T-cell (primary cell): ENCODE results near the gene SYT11. TPM values are rescaled to one million over a fixed set of nuclear protein-coding genes. Genes with fewer than 3 reads are reported as not detected.

ENCODE experiments used
- ATAC-seq, 4 experiments: fragments of 200-7000 bp in 3 of 4; fragments of 150-1000 bp in 1 of 4; cut with Tn5 transposase; replicated peaks in 1 of 4; 1 replicate in 3 of 4; 2 replicates in 1 of 4; pipeline ENCODE4 v1.10.0; 2021; ENCODE audit warnings: moderate library complexity in 3 of 4, mild to moderate bottlenecking in 2 of 4, moderate number of reproducible peaks in 1 of 4
- CTCF ChIA-PET, 2 donors: fragments of 300-600 bp; sonication (Branson Sonifier 250); formaldehyde crosslinking; loops; one replicate each; lab custom pipeline; 2022; ENCODE audit warnings: antibody characterized with exemption in 2 of 2; lab: Charles Lee
- POLR2A ChIA-PET, 2 donors: fragments of 300-600 bp; sonication (Branson Sonifier 250); formaldehyde crosslinking; loops; one replicate each; lab custom pipeline; 2022; ENCODE audit warnings: antibody characterized with exemption in 2 of 2; lab: Charles Lee
- DNase-seq, 35 experiments: peaks; one replicate each; pipeline versions ENCODE4 v3.0.0 to v3.0.0-alpha.2; 2013 to 2023
- H3K27ac ChIP-seq: one replicate; pipeline ENCODE4 v1.5.1; 2013; ENCODE audit warnings: low read length
- H3K27me3 ChIP-seq, 2 experiments: replicated peaks in 1 of 2; 1 replicate in 1 of 2; 2 replicates in 1 of 2; pipeline versions ENCODE4 v1.6.1 to v1.7.0; 2013; ENCODE audit warnings: low read length in 1 of 2, mixed read lengths in 1 of 2; ENCODE audit not compliant: control insufficient read depth in 2 of 2, insufficient read depth in 2 of 2; ENCODE audit errors: extremely low read depth in 1 of 2
- H3K36me3 ChIP-seq, 2 donors: 1 replicate in 1 of 2; 2 replicates in 1 of 2; pipeline versions ENCODE4 v1.6.1 to v1.7.0; 2013; ENCODE audit warnings: low read length in 1 of 2; ENCODE audit not compliant: control insufficient read depth in 2 of 2, insufficient read depth in 1 of 2; ENCODE audit errors: extremely low read depth in 1 of 2
- H3K4me1 ChIP-seq, 2 experiments: 1 replicate in 1 of 2; 2 replicates in 1 of 2; pipeline versions ENCODE4 v1.6.1 to v1.7.0; 2013; ENCODE audit warnings: low read length in 2 of 2, mixed read lengths in 1 of 2; ENCODE audit not compliant: insufficient read depth in 2 of 2, control insufficient read depth in 1 of 2; ENCODE audit errors: extremely low read depth in 1 of 2
- H3K4me3 ChIP-seq, 2 donors: 1 replicate in 1 of 2; 2 replicates in 1 of 2; pipeline versions ENCODE4 v1.5.1 to v1.7.0; 2013; ENCODE audit warnings: mild to moderate bottlenecking in 2 of 2, low read length in 1 of 2, moderate library complexity in 1 of 2; ENCODE audit not compliant: control insufficient read depth in 1 of 2; ENCODE audit errors: extremely low read depth in 1 of 2
- H3K9me3 ChIP-seq: 2 replicates; pipeline ENCODE4 v1.7.0; 2013
- H3K27ac Mint-ChIP-seq, 2 donors: one replicate each; pipeline ENCODE4 v1.8.0; 2020 to 2021; ENCODE audit warnings: mild to moderate bottlenecking in 2 of 2, mixed read lengths in 2 of 2
- H3K27me3 Mint-ChIP-seq, 2 donors: one replicate each; pipeline ENCODE4 v1.8.0; 2021 to 2022; ENCODE audit warnings: mixed read lengths in 2 of 2
- H3K36me3 Mint-ChIP-seq: one replicate; pipeline ENCODE4 v1.8.0; 2021; ENCODE audit warnings: mixed read lengths
- H3K4me1 Mint-ChIP-seq, 3 donors: one replicate each; pipeline ENCODE4 v1.8.0; 2020 to 2022; ENCODE audit warnings: mixed read lengths in 3 of 3, mild to moderate bottlenecking in 1 of 3
- H3K4me3 Mint-ChIP-seq, 3 donors: one replicate each; pipeline ENCODE4 v1.8.0; 2020 to 2022; ENCODE audit warnings: mild to moderate bottlenecking in 3 of 3, mixed read lengths in 3 of 3, moderate library complexity in 3 of 3
- H3K9me3 Mint-ChIP-seq, 3 donors: one replicate each; pipeline ENCODE4 v1.8.0; 2020 to 2022; ENCODE audit warnings: mixed read lengths in 3 of 3
- WGBS: methylation state at CpG from one replicate; pipeline ENCODE4 v1.1.5; 2013; ENCODE audit warnings: missing lambda C conversion rate; ENCODE audit not compliant: insufficient coverage; 5-methylcytosine and 5-hydroxymethylcytosine counted together
- total RNA-seq, 35 experiments: library from RNA in 6 of 35; stranded (reverse) in 6 of 35; fragments of 120-200 nt in 1 of 35; gene quantifications; one replicate each; pipeline versions ENCODE4 v1.2.1 to v1.2.4 and lab custom pipeline; 2013 to 2026

The SYT11 gene
- total RNA-seq, 5 donors from 2014 or later (not counting 1 experiment from before 2014, with no cell fraction given) = 8.6 to 19.8 (median 9.0) TPM

DNA sequence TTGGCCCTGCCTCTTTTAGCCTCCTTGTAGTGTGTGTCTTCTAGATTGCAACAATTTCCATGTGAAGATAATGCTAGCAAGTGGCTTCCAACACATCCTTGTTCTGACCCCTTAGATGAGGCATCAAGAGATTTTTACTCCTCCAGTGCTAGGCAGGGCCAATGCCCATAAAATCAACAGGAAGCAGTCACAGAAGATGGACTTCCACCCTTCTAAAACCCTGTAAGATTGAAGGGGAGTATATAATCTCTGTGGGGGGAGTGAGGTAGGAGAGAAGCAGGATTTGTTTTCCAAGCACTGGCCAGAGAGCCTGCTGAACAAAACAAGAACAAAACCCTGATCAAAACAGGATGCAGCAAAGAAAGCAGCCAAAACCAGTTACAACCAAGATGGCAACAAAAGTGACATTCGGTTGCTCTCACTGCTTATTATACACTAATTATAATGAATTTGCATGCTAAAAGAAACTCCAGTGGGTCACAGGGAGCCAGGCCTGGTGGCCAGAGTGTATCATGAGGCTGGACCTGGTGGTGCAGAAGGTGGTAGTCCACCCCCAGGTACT is 14.4 kb upstream of the SYT11 start:
- ATAC-seq (no peak), DNase-seq (no peak)
- Mint-ChIP-seq H3K27me3 (no peaks in the 10 kb centered on the region), H3K4me1 (peaks cover 53 to 62% (median 58%) of the 10 kb centered on the region in 3 donors), H3K27ac (peak overlapping the region; percentile 16 to 52), H3K4me3 (peak overlapping the region in 1 of 3 donors; percentile 37), H3K9me3 (no peaks in the 10 kb centered on the region), H3K36me3 (peaks cover 40% of the 10 kb centered on the region)
- peaks cover 6 to 27% of the 10 kb centered on the region in 2 experiments for H3K4me1 ChIP-seq
- ChIA-PET CTCF (no interaction called here), POLR2A (no interaction called here)
- H3K4me3 ChIP-seq = no peak overlapping the region
- H3K36me3 ChIP-seq = peaks cover 0 to 29% of the 10 kb centered on the region in 2 donors
- WGBS = no CpG with 5 or more reads among the region's 1 CpG
- no peaks in the 10 kb centered on the region for H3K9me3 ChIP-seq
- no peak overlapping the region for H3K27ac ChIP-seq
- no peaks in the 10 kb centered on the region for H3K27me3 ChIP-seq

DNA sequence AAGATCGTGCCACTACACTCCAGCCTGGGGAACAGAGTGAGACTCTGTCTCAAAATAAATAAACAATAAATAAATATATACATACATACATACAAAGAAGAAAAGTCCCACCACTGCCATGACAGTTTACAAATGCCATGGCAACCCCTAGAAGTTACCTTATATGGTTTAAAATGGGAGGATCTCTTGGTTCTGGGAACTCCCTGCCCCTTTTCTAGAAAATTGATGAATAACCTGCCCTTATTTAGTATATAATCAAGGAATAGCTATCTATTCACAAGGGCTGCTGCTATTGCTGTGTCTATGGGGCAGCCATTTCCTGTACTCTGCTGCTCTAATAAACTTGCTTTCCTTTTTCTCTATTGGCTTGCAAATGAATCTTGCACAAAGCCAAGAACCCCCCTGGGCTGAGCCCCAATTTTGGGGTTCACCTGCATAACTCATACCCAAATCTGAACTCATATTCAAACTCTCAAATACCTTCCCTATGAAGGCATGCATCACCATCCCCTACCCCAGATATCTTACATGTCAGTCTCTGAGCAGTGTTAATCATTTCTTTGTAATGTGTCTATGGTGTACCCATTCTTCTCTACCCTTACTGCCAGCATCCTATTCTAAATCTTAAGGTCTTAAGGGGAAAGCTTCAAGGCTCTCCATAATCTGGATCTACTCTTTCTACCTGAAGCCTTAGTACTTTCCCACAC is 11.4 kb upstream of the SYT11 start:
- H3K27me3 ChIP-seq = no peaks in the 10 kb centered on the region
- DNase-seq = no peak
- no peaks in the 10 kb centered on the region for H3K9me3 ChIP-seq
- no peak overlapping the region for H3K4me3 ChIP-seq
- H3K4me1 ChIP-seq = peaks cover 10 to 41% of the 10 kb centered on the region in 2 experiments
- no peaks in the 10 kb centered on the region for H3K9me3 Mint-ChIP-seq
- peaks cover 49% of the 10 kb centered on the region for H3K36me3 Mint-ChIP-seq
- ChIA-PET CTCF (no interaction called here), POLR2A (interaction anchor here (0.5 to 1.0 kb wide), 3 partner anchors 8 to 23 kb away, joined by 3 to 6 read pairs (median 4); no protein-coding TSS in a partner anchor)
- no peak overlapping the region for H3K27ac ChIP-seq
- H3K27ac Mint-ChIP-seq = peak overlapping the region; percentile 2 to 72
- peak overlapping the region in 1 of 3 donors; percentile 9 for H3K4me3 Mint-ChIP-seq
- H3K4me1 Mint-ChIP-seq = peaks cover 63 to 74% (median 73%) of the 10 kb centered on the region in 3 donors
- peak in 3 of 4 experiments; percentile 38 to 66 (median 44) for ATAC-seq
- WGBS = no CpG with 5 or more reads among the region's 1 CpG
- peaks cover 0 to 41% of the 10 kb centered on the region in 2 donors for H3K36me3 ChIP-seq
- no peaks in the 10 kb centered on the region for H3K27me3 Mint-ChIP-seq

GRCh38 chr1:155850345-155850744 is 9.0 kb upstream of the SYT11 start:
- peak overlapping the region in 2 of 3 donors; percentile 2 to 40 for H3K4me3 Mint-ChIP-seq
- WGBS = 96% methylated on average over 2 of the region's 3 CpGs
- H3K4me3 ChIP-seq = no peak overlapping the region
- CTCF ChIA-PET = no interaction called here
- POLR2A ChIA-PET = no interaction called here
- no peak for DNase-seq
- peak overlapping the region; percentile 28 to 61 for H3K27ac Mint-ChIP-seq
- H3K36me3 ChIP-seq = peaks cover 0 to 47% of the 10 kb centered on the region in 2 donors
- no peak overlapping the region for H3K27ac ChIP-seq
- H3K36me3 Mint-ChIP-seq = peaks cover 38% of the 10 kb centered on the region
- H3K4me1 ChIP-seq = peaks cover 10 to 33% of the 10 kb centered on the region in 2 experiments
- peaks cover 50 to 60% (median 58%) of the 10 kb centered on the region in 3 donors for H3K4me1 Mint-ChIP-seq
- no peaks in the 10 kb centered on the region for H3K27me3 ChIP-seq
- ATAC-seq = no peak
- H3K27me3 Mint-ChIP-seq = no peaks in the 10 kb centered on the region
- H3K9me3 ChIP-seq = no peaks in the 10 kb centered on the region
- no peaks in the 10 kb centered on the region for H3K9me3 Mint-ChIP-seq

GRCh38 chr1:155856257-155856974 is 3.0 kb upstream of the SYT11 start:
- Histone ChIP-seq H3K27me3 (peaks cover 0 to 12% of the 10 kb centered on the region in 2 experiments), H3K36me3 (peaks cover 0 to 35% of the 10 kb centered on the region in 2 donors), H3K9me3 (no peaks in the 10 kb centered on the region), H3K27ac (peak overlapping the region; percentile 76), H3K4me1 (peaks cover 8 to 54% of the 10 kb centered on the region in 2 experiments), H3K4me3 (peak overlapping the region; percentile 78 to 79)
- Mint-ChIP-seq H3K4me3 (peak overlapping the region; percentile 96 to 98 (median 97)), H3K36me3 (peaks cover 20% of the 10 kb centered on the region), H3K4me1 (peaks cover 50 to 68% (median 65%) of the 10 kb centered on the region in 3 donors), H3K27ac (peak overlapping the region; percentile 97 to 99), H3K9me3 (no peaks in the 10 kb centered on the region), H3K27me3 (peaks cover 2 to 3% of the 10 kb centered on the region in 2 donors)
- ChIA-PET CTCF (no interaction called here), POLR2A (interaction anchor here (0.6 to 0.7 kb wide), 4 partner anchors 8 to 45 kb away, joined by 3 to 8 read pairs (median 4); no protein-coding TSS in a partner anchor)
- ATAC-seq (no peak), DNase-seq (peak in 2 of 35 experiments; percentile 2 to 5)
- 38% methylated on average over 10 of the region's 20 CpGs for WGBS

- H3K4me1 ChIP-seq = peaks cover 8 to 46% of the 10 kb centered on the region in 2 experiments
- H3K9me3 Mint-ChIP-seq = no peaks in the 10 kb centered on the region
- peaks cover 0 to 28% of the 10 kb centered on the region in 2 donors for H3K36me3 ChIP-seq
- peak; percentile 68 to 71 (median 70) for ATAC-seq
- H3K27ac Mint-ChIP-seq = peak within 1 kb of the TSS; percentile 97 to 99
- peaks cover 17% of the 10 kb centered on the region for H3K36me3 Mint-ChIP-seq
- peaks cover 43 to 61% (median 60%) of the 10 kb centered on the region in 3 donors for H3K4me1 Mint-ChIP-seq
- H3K4me3 Mint-ChIP-seq = peak within 1 kb of the TSS; percentile 96 to 98 (median 97)
- peaks cover 2 to 9% of the 10 kb centered on the region in 2 donors for H3K27me3 Mint-ChIP-seq
- H3K9me3 ChIP-seq = no peaks in the 10 kb centered on the region
- CTCF ChIA-PET = interaction anchor here in 1 of 2 donors (0.6 kb wide), 1 partner anchor 605 kb away, joined by 3 read pairs; no protein-coding TSS in a partner anchor
- peak within 1 kb of the TSS; percentile 78 to 79 for H3K4me3 ChIP-seq
- POLR2A ChIA-PET = no interaction called here
- 9% methylated on average over 26 of the region's 46 CpGs for WGBS
- peak; percentile 79 to 96 (median 86) for DNase-seq
- peaks cover 0 to 12% of the 10 kb centered on the region in 2 experiments for H3K27me3 ChIP-seq
- peak within 1 kb of the TSS; percentile 76 for H3K27ac ChIP-seq
Observed at GRCh38 chr1:155856975-155857930, 2.1 kb upstream of the SYT11 start, which contains the start of gene GON4L. GON4L (minus strand) TSS chr1:155857214; CDS start chr1:155853780, 3,434 bp downstream.
